IPS-NIHi7 (cell line): ENCODE data around the gene MAD1L1.

Experiments
- DNase-seq: peaks from one replicate; pipeline ENCODE4 v3.0.0; 2012; ENCODE audit warnings: mixed read lengths; ENCODE audit errors: extremely low spot score

Gene MAD1L1

GRCh38 chr7:2201686-2202360, 30.9 kb downstream of the MAD1L1 start:
- DNase-seq = no peak

GRCh38 chr7:2201128-2201527, 31.6 kb downstream of the MAD1L1 start:
- no peak for DNase-seq

DNA sequence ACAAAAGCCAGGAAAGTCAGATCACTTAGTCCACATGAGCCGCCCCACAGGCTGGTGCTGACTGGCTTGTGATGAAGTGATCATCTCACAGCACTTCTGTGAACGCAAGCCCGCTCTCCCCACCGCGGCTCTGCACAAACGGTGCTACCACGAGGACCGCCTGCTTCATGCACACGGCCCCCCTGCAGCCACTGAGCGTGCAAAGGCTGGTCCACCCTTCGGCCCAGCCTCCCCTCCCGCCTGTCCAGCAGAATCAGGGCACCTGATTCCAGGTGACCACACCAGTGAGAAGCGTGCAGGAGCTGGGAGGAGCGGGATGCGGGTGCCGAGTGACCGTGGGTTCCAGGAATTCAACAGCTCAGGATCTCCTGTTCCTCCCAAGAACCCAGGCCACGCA, 32.2 kb downstream of the MAD1L1 start:
- DNase-seq = no peak

DNA sequence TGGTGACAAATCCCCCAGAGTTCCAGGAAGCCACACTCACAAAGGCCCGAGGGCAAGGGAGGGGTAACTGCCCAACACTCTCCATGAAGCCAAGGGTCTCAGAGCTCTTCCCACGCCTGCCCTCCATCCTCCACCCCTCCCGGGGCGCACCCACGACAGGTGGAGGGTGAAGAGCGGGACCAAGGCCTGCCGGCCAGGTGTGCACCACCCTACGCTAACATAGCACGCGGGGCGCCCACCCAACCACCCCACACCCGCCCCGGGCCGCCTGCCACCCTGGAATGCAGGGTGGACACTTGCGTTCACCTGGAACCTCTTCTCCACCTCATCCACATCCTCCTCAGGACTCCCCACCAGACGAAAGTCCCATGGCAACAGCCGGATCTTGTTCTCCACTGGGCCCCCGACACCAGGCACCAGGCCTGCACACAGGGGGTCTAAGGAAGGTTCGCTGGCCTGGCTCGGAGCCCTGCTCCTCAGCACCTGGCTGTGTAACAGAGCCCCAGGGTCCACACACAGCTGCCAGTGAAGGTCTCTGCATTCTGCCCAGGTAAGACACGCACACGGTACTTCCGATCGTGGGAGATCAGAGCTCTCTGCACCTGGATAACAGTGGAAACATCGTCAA, 32.7 kb downstream of the MAD1L1 start:
- no peak for DNase-seq

- no peak for DNase-seq
Measured at GRCh38 chr7:2199528-2199927, 33.2 kb downstream of the MAD1L1 start.

- no peak for DNase-seq
Measured at GRCh38 chr7:2198760-2199159, 34.0 kb downstream of the MAD1L1 start.

- DNase-seq = no peak
Measured at GRCh38 chr7:2198206-2198605, 34.5 kb downstream of the MAD1L1 start.

DNA sequence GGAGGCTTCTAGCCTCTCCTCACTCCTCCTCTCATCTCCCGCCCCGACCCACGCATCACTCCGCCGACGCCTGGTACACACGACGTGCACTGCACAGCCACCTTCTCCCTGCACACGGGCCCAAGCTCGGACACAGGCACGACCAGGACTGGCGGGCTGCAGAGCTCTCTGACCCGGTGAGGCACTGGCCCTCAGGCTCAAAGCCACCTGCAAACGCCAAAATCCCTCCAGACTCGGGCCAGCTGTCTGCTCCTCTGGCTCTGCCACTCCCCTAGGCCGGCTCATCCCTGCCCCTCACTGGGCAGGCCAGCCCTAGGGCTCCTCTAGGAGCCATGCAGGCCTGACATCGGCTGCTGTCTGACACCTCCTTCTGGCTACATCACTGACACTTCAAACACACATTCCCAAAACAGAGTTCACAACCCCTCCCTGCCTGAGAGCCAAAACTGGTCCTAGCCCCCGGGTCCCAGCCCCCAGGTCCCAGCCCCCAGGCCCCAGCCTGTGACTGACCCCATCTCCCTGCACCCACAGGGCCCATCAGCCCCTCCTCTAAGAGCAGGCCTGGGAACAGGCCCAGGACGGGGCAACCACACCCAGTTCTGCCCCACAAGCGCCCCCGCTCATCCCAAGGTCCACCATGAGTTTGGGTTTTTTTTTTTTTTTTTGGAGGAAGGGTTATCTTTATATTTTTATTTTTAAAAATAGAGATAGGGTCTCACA, 35.1 kb downstream of the MAD1L1 start:
- no peak for DNase-seq

GRCh38 chr7:2196381-2197378, 36.1 kb downstream of the MAD1L1 start:
- DNase-seq = no peak

- no peak for DNase-seq
Measured at GRCh38 chr7:2195400-2196246, 37.1 kb downstream of the MAD1L1 start.

GRCh38 chr7:2193575-2194305, 39.0 kb downstream of the MAD1L1 start:
- DNase-seq = no peak

DNA sequence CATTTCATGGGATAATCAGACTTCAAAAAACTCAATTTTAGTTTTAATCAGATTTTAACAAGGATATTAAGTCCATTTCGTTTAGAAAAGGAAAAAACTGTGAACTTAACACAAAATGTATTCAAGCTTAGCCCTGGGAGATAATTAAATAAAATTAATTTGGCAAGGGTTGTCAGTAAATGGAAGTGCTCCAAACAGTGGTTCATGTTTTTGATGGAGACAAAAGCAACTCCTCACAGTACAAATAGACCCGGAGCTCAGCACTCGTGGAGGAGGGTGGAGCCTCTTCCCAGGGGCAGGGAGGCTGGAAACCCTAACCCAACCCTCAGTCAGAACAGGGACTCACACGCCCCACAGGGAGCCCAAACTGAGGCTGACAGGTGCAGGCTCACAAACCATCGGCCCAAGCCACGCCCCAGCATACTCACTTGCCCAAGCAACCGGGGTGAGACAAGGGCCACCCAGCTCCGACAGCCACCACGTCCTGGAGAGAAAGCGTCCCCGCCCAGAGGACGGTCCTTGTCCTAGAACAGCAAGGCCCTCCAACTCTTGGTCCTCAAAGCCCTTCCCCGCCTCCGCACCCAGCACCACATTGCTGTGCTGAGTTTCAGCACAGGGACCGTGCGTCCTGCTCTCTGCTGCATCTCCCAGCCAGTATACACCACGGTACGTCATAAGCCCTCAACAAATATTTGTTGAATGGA, 39.8 kb downstream of the MAD1L1 start:
- DNase-seq = no peak

GRCh38 chr7:2191016-2191415, 41.7 kb downstream of the MAD1L1 start:
- no peak for DNase-seq

GRCh38 chr7:2190531-2190930, 42.2 kb downstream of the MAD1L1 start:
- DNase-seq = no peak

GRCh38 chr7:2186166-2186565, 46.6 kb downstream of the MAD1L1 start:
- no peak for DNase-seq

DNA sequence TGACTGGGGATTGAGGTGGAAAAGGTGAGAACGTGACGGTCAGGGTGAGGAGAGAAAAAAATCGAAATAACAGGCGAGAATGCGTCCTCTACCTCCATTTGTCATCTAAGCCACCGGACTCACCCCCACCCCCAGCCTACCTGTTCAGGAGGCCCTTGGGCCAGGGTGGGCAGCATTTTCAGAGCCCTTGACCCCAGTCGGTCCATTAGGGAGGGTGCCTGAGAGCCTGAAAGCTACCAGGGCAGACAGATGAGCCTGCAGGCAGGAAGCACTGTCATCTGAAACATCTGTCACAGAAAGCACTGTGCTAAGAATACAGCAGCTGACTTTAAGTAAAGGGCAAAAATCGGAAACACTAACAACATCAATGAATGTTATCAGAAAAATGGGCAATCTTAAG, 47.0 kb downstream of the MAD1L1 start:
- no peak for DNase-seq

- no peak for DNase-seq
Measured at GRCh38 chr7:2182461-2182860, 50.3 kb downstream of the MAD1L1 start.

DNA sequence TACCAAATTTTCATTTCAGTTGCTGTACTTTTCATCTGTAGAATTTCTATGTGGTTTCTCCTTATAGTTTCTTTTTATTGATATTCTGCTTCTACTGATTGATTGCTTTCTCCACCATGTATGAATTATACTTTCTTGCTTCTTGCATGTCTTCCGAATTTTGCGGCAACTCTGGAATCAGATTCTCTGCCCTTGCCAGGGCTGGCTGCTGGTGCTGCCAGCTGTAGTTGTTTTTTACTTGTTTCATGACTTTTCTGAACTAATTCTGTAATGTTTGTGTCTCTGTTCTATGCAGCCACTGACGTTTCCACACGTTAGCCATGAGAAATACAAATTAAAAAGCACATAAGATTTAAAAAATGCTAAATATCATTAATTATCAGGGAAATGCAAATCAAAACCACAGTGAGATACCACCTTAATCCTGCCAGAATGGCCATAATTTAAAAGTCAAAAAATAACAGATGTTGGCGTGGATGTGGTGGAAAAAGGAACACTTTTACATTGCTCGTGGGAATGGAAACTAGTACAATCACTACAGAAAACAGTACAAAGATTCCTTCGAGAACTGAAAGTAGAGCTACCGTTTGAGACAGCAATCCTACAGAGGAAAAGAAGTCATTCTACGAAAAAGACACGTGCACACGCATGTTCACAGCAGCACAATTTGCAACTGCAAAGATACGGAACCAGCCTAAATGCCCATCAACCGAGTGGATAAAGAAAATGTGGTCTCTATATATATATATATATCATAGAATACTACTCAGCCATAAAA, 51.5 kb downstream of the MAD1L1 start:
- DNase-seq = no peak

DNA sequence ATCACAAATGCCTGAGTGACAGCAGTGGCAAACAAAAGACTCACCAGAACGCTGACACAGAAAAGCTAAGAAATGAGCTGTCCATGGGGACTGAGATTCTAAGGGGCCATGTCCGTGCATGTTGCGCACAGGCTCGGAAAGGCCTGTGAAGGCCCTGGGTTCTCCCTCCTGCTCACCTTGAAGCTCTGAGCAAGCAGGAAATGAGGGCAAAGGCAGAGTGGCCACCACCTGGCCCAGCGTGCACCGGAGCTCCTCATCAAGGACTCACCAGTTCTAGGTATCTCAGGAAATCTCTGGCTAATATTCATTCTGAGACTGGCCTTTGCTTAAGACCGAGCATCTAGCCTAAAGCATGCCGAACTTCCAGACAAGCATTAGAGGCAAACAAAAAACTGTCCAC, 52.7 kb downstream of the MAD1L1 start:
- DNase-seq = no peak
